H4 (cell line): ENCODE measurements around the gene PLCL1. TPM values are rescaled to one million over a fixed set of nuclear protein-coding genes. Genes with fewer than 3 reads are reported as not detected.
"Not testable (repeated sequence)": the region's sequence is repeated elsewhere in the genome, so short reads cannot be mapped to it uniquely, and the experiment has no call there.

Source experiments
- DNase-seq: peaks from one replicate; pipeline ENCODE4 v3.0.0-alpha.2; 2015; ENCODE audit warnings: low spot score
- total RNA-seq: library from RNA; depleted of rRNA; stranded (reverse); fragments of >200 nt; shearing (Covaris generic); gene quantifications from 2 replicates; pipeline ENCODE4 v1.2.3, GENCODE V29; 2014

PLCL1 gene
- total RNA-seq, 1 experiment from 2014 or later, result 0.19 TPM

GRCh38 chr2:197810016-197810415 is 5.6 kb downstream of the PLCL1 start:
- DNase-seq, result no peak

DNA sequence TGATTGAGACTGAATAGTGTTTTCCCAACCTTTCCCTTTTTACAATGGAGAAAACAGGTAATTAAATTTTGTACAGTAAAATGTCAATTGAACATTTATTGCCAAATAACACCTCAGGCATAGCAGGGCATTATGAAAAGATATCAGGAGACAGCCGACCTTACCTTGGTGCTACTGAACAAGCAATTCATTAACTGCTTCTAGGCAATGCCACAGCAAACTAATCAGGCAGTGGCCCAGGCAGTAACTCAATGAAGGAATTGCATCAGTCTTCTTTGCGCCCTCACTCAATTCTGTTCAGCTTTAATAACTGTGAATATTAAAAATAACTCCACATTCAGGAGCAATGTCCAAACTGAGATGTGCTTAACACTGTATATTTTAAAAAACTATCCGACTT is 6.1 kb downstream of the PLCL1 start:
- DNase-seq, result no peak

- DNase-seq, result peak; percentile 75
These were observed 8.8 kb downstream of the PLCL1 start for GRCh38 chr2:197813093-197813787.

- no peak for DNase-seq
These were observed 10.1 kb downstream of the PLCL1 start for GRCh38 chr2:197814526-197814925.

DNA sequence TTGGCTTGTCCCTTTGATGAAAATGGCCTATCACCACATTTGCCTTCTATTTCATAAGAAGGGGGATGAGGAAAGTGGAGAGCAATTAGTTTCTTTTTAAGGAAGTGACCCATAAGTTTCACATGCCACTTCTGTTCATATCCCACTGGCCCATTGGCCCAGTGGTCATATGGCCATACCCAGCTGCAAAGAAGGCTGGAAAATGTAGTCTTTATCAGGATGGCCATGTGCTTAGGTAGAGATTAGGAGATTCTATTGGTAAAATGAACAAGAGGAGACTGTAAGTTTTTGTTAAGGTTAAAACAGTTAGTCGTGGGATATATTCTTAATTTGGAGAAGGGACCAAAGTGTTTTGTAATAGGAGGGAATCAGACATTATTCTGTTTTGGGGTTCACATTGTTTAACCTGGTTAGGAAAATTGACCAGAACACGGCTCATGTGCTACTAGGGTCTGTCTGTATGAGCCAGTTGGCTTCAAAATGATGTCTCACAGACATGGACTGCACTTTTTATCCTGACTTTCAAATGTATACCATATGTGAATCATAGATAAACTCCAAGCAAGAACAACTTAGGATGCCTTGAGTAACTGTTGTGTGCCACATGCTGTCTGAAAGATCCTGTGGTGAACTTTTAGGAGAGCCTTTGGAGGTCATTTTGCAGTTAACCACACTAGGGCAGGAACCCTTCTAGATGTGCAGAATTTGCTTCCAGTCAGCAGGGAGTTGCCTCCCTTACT is 17.3 kb downstream of the PLCL1 start:
- DNase-seq, result no peak

- no peak for DNase-seq
These were observed 17.9 kb downstream of the PLCL1 start for GRCh38 chr2:197822333-197822732.

DNA sequence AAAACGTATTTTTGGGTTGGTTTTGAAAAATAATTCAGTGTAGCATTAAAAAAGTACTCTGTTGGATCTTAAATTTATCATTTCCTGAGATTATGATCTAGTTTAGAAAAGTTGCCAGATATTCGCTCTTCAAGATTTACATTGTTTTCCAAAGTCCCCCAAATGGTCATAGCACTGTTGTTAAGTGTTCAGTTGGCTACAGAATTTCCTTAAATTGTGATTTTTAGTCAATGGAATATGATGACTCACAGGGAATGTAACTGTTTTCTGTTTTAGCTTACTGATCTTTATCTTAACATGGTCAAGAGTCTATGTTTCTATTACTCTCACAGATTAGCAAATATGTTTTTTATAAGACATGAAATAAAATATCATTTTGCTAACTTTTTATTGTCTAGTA is 23.2 kb downstream of the PLCL1 start:
- no peak for DNase-seq

DNA sequence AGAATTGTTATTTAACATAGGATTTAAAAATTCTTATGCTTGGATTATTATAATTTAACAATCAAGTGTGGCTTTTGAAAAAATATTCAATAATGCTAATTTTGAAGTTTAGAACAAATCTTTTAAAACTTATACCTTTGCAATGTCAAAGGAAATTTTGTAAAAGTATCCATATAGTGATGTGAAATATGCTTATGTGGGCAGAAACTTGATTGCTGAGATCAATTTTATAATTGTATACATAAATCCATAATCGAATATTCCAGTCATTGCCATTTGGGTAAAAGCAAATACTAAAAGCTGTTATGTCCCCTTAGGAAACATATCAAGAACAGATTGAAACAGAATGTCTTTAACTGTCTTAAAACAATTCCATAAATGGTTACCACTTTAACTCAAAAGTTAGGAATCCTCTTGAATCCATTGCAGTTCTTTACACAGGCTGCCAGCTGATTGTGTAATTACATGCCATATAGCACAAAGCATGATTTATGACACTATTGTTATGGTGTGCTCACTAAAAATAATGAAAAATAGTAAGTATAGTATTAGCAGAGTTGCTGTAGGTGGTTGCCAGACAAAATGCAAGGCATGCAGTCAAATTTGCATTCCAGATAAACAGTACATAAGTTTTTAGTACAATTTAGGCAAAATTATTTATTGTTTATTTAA is 24.2 kb downstream of the PLCL1 start:
- DNase-seq, result no peak

- not testable (repeated sequence) for DNase-seq
These were observed 30.4 kb downstream of the PLCL1 start for GRCh38 chr2:197834771-197835170.

DNA sequence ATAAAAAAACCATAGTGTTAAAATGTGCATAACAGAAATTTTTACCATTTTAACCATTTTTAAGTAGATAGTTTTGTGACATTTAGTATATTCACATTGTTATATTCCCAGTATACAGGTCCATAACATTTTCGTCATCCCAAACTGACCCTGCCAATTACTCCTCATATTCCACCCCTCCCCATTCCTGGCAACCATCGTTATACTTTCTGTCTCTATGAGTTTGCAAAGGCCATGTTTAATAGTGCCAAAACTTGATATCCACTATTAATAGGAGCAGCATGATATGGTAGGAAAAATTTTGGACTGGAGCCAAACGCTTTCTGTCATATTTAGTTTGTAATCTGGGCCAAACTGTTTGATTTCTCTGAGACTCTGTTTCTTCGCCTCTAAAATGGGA is 30.9 kb downstream of the PLCL1 start:
- no peak for DNase-seq

DNA sequence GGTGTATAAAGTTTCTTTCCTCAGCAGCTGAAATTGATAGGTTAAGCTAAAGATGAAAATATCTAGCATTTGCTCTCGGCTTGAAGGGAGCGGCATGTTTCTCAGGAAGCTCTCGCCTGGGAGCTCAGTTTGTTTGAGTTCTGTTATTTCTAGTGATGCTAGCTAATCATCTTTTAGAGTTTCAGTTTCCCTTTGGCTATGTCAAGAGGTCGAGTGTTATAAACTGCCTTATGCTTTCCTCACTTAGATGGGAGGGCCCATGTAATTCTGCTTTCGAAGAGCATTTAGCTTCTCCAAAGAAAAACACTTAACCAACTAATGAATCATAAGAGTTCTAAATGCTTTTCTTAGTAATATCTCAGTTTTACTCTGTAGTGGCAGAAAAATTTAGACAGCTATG is 33.6 kb downstream of the PLCL1 start:
- peak; percentile 38 for DNase-seq

DNA sequence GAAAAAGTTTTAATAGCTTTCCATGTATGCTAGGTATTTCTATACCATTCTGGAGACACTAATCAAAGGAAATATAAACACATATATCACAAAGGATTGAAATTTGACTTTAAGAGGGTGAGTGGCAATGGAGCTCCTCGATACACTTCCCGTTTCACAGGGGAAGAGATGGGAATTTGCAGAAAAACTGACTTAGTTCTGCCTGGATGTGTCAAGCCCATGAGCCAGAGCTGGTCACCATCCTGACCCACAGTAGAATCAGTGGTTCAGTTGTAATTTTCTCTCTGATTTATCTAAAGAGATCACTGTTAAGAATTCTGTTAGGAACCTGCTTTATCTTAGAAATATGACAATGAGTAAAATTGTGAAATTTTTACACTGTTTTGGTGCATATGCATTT is 34.2 kb downstream of the PLCL1 start:
- no peak for DNase-seq

GRCh38 chr2:197839327-197839726 is 34.9 kb downstream of the PLCL1 start:
- no peak for DNase-seq

DNA sequence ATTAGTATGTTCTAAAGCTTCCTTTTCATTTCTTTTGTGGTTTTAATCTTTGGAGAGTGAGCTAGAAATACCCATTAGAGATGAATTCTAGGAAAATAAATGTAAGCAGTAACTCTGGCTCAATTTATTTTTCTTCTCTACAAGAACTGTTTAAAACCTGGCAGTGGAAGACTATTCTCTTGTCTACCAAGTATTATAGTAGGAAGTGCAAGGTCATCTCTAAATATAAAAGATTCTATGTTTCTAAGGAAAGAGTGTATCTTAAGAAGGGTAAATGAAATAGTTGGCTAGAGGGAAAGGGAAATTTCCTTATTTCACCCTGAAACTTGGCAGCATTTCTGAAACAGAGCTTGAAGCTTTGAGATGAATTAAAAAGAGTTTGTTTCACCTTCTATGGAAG is 35.5 kb downstream of the PLCL1 start:
- DNase-seq, result no peak

DNA sequence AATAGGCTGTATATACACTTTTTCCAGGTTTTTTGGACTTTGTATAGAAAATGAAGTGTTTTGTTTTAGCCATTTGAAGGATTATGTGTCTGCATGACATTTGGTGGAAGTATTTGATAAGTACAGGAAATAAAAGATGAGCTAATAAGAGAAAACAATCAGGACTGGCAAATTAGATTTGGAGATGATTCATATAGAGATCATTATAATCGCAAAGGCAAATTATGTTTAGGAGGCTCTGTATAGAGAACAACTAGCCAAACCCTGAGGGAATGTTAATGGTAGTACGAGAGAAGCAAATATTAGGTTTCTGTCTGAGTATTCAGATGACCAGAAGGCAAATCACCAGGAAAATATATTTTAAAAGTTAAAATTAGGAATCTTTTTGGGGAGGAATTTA is 41.7 kb downstream of the PLCL1 start:
- no peak for DNase-seq

- no peak for DNase-seq
These were observed 42.4 kb downstream of the PLCL1 start for GRCh38 chr2:197846777-197847176.

- DNase-seq, result no peak
These were observed 43.4 kb downstream of the PLCL1 start for GRCh38 chr2:197847651-197848401.

DNA sequence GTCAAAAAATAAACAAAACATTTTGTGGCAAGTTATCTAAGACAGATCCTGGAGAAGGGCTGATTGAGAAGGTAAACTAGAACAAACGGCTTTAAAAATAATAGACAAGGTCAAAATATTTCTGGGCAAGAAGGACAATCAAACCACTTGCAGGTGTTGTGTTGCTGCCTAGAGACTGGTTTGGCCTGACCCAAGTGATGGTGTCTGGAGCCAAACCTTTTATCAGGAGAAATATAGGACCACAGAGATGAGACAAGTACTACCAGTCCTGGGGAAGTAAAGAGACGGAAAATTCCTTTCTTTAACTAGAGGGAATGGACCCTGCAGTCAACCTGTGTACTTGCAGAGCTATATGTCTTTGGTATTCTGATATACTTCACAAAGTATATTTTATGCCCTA is 44.2 kb downstream of the PLCL1 start:
- no peak for DNase-seq

GRCh38 chr2:197850882-197851450 is 46.6 kb downstream of the PLCL1 start:
- DNase-seq, result no peak

DNA sequence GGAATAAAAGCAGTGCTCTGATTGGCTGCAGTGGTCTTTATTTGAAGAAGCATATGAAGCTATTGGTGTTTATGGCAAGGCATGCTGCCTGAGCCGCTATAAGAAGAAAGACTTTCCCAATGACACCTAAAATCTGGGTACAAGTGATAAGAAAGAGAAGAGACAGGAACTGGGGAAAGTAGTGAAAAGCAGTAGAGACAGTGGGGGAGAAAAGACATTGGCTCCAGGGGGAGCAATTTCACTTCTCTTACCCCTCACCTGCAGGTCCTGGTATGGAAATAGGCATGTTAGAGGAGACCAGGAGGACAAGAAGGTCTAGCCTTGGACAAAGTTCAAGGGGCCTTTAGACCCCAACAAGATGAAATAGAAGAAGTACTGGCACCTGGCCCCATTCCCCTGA is 47.1 kb downstream of the PLCL1 start:
- DNase-seq, result no peak

DNA sequence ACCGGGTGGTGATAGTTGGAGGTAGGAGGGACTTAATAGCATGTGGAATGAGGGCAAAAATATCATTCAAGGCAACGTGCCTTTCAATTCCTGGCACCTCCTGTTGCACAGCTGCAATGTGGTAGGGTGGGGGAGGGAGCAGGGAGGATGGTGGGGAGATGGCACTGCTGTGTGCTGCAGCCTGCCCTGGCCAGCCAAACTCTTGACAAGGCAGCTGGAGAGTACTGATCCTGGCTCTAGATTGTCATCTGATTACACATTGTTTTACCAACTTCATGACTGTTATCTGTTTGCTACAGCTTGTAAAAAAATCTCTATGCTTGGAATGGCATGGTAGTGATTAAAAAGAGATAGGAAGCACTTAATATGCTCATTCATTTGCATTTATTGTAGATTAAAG is 47.7 kb downstream of the PLCL1 start:
- no peak for DNase-seq

DNA sequence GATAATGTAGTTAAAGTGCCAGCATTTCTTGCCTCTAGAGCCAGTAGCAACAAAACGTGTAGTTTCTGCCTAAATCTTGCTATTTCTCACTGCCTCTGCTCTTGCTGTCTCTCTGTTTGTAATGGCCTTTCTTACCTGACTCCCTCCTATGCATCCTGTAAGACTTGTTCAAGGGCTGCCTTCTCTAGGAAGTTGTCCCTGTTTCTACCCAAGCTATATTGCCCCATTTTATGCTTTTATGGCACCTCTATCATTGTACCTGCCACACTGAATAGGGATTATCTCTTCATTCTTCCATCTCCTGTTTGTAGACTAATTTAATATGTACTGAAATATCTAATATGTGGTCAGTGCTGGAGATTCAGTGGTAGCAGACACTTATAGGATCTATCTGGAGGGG is 49.2 kb downstream of the PLCL1 start:
- DNase-seq, result no peak
